Tongue (tissue), 2 donors: ENCODE results near the gene PROX1. TPM values are rescaled to one million over a fixed set of nuclear protein-coding genes. Genes with fewer than 3 reads are reported as not detected.
A peak's percentile ranks its signal among the peaks of the same experiment; 100 is the strongest.

Experiments used
- DNase-seq: peaks from one replicate; pipeline ENCODE4 v3.0.0-alpha.2; 2015
- total RNA-seq: library from RNA; depleted of rRNA; stranded (reverse); fragments of >200 nt; gene quantifications from one replicate; pipeline ENCODE4 v1.2.3, GENCODE V29; 2014

PROX1 gene
- total RNA-seq, 1 donor from 2014 or later: 15.6 TPM

GRCh38 chr1:213999732-214000131 lies 12.0 kb downstream of the PROX1 start:
- DNase-seq: no peak

GRCh38 chr1:214002060-214002459 lies 14.3 kb downstream of the PROX1 start:
- DNase-seq: no peak

- peak; percentile 88 for DNase-seq
Observed at GRCh38 chr1:214002472-214002871, 14.7 kb downstream of the PROX1 start.

GRCh38 chr1:214003233-214003632 lies 15.5 kb downstream of the PROX1 start:
- peak; percentile 35 for DNase-seq

- peak; percentile 46 for DNase-seq
Observed at GRCh38 chr1:214004014-214004413, 16.2 kb downstream of the PROX1 start.

GRCh38 chr1:214004795-214005194 lies 17.0 kb downstream of the PROX1 start:
- DNase-seq: no peak

- DNase-seq: no peak
Observed at GRCh38 chr1:214005708-214006107, 17.9 kb downstream of the PROX1 start.

- DNase-seq: no peak
Observed at GRCh38 chr1:214006845-214007244, 19.1 kb downstream of the PROX1 start.

- DNase-seq: no peak
Observed at GRCh38 chr1:214008347-214008746, 20.6 kb downstream of the PROX1 start.

GRCh38 chr1:214008791-214009422 lies 21.1 kb downstream of the PROX1 start:
- no peak for DNase-seq

GRCh38 chr1:214009423-214010196 lies 21.8 kb downstream of the PROX1 start:
- DNase-seq: no peak

- no peak for DNase-seq
Observed at GRCh38 chr1:214010197-214010573, 22.4 kb downstream of the PROX1 start.

GRCh38 chr1:214010717-214011116 lies 22.9 kb downstream of the PROX1 start:
- DNase-seq: no peak

- DNase-seq: no peak
Observed at GRCh38 chr1:214012418-214012817, 24.6 kb downstream of the PROX1 start.

- no peak for DNase-seq
Observed at GRCh38 chr1:214013614-214014377, 26.0 kb downstream of the PROX1 start.

- DNase-seq: no peak
Observed at GRCh38 chr1:214014730-214015129, 27.0 kb downstream of the PROX1 start.

- no peak for DNase-seq
Observed at GRCh38 chr1:214017191-214017982, 29.6 kb downstream of the PROX1 start.

GRCh38 chr1:214018386-214019268 lies 30.9 kb downstream of the PROX1 start:
- DNase-seq: no peak

- DNase-seq: peak; percentile 63
Observed at GRCh38 chr1:214019499-214019898, 31.7 kb downstream of the PROX1 start.

GRCh38 chr1:214021321-214021720 lies 33.5 kb downstream of the PROX1 start:
- no peak for DNase-seq

- DNase-seq: no peak
Observed at GRCh38 chr1:214022229-214022791, 34.5 kb downstream of the PROX1 start.
